Stimulated activated CD4-positive, alpha-beta T cell treated with anti-CD3 and anti-CD28 coated beads, Interleukin-1b, Interleukin-23, amount 100 ng/mL, for 24 hours (primary cell): Measurements from ENCODE around the gene EDN2.

Source experiments
- DNase-seq, 4 experiments: peaks; one replicate each; pipeline ENCODE4 v3.0.0-alpha.2; 2020; ENCODE audit warnings: low read depth in 4 of 4, low spot score in 1 of 4

EDN2 gene

DNA sequence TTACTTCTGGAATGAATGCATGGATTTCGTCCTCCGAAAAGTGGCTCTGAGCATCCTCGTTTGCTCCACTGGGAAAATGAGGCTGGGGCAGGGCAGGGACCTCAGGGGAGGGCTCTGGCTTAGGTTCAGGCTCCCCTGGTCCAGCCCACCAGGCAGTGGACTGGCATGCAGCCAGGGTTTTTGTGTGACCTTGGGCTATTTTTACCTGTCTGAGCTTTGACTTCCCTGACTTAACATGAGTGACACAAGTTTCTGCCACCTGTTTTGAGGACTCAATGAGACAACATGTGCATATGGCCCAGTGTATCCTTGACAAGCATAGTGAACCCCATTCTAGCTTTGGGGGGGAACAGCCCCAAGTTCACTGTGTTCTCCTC, 32.6 kb upstream of the EDN2 start:
- DNase-seq: no peak

DNA sequence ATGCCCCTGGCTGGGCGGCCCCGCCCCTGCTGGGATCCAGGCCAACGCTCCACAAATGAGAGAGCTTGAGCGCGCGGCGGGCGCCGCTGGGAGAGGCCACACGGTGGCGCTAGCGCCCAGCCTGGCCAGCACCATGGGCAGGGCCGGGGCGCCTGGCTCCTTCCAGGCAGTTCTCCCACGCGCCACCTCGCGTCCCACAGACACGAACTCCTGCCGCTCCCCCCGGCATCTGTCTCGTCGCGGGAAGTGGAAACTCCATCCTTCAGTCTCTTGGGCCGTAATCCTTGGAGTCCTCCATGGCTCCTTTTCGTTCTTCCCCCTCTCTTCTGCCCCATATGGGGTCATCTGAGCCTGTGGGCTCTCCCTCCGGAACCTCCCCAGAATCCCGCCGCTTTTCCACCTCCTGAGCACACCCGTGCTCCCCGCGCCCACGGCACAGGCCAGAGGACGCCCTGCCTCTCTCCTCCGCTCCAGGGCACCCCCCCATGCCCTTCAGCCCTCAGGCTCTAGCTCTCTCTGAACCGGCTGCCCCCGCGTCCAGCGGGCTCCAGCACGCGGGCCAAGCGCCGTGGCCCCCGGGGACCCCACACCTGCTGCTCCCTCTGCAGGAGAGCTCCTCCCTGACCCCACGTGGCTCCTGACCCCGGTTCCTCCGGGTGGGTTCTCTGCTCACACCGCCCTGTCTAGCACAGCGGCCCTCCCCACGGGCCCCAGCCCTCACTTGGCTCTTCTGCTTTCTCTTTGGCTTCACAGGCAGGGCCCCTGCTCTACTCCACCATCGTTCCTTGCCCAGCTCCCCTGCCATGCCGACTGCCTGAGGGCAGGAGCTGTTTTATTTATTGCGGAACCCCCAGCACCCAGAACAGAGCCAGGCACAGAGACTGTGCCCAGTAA, 31.9 kb upstream of the EDN2 start:
- peak; percentile 34 to 47 (median 40) for DNase-seq

DNA sequence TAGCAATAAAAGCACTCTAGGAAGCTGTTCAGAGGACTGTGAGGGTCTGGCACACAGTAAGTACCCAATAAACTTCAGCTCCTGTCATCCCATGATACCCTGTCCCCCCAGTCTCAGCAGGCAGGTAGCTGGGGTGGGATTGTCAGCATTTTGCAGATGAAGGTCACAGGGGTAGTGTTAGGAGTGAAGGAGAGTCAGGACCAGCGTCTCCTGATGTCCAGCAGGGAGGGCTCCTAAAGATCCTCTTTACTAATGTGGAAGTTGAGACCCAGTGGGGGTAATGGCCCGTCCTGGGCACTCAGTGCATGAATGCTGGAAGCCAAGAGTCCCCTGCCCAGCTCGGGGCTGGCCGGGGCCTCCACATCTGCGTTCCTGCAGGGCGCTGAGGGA, 31.3 kb upstream of the EDN2 start:
- DNase-seq: no peak

DNA sequence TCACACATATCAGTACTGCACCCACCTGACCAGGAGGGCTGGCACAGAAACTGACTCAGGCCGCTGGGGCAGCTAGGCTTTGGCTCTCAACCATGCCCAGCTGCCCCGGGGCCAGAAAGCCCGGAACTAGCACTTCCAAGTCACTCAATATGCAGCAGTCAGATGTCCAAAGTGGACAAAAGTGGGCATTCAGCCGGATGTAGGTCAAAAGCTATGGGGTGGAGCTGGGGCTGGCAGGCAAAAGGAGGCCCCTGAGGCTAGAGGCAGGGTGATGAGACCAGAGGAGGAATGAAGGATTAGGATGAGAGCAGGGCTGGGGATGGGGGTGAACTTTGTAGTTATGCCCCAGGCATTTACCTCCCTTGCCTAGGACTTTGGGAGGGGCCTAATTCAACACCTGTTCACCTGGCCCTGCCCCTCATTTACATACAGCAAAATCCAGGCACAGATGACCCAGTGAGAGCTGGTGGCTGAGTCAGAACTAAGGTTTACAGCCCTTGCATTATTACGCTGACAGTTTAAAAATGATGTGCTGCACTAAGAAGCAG, 30.7 kb upstream of the EDN2 start:
- DNase-seq: no peak

DNA sequence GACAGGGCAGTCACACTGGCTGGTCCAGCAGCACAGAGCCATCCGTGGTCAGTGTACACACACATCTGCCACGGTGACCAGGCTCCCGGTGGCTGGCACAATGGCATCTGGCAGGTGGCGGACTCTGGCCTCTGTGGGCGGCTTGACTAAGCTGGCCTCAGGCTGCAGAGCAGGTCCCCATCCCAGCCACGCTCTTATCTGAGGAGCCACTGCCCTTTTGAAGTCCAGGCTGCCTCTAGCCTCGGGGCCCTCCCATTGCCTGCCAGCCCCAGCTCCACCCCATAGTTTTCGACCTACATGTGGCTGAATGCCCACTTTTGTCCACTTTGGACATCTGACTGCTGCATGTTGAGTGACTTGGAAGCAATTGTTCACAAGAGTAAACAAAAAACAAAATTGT, 29.9 kb upstream of the EDN2 start:
- no peak for DNase-seq

DNA sequence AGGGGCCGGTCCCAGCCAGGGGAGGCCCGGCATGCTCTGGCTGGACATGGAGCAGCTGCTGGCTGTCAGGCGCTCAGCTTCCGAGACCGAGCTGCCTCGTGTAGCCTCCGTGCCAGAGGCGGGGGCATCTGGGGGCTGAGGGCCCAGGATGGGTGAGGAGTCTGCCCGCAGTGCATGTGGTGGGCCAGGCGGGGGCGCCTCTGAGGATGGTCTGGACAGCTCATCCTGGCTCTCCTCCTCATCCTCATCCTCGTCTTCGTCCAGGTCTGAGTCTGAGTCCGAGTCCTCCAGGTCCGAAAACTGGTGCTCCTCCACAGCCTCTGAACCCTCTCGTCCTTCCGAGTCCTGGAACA, 28.9 kb upstream of the EDN2 start:
- DNase-seq: no peak

DNA sequence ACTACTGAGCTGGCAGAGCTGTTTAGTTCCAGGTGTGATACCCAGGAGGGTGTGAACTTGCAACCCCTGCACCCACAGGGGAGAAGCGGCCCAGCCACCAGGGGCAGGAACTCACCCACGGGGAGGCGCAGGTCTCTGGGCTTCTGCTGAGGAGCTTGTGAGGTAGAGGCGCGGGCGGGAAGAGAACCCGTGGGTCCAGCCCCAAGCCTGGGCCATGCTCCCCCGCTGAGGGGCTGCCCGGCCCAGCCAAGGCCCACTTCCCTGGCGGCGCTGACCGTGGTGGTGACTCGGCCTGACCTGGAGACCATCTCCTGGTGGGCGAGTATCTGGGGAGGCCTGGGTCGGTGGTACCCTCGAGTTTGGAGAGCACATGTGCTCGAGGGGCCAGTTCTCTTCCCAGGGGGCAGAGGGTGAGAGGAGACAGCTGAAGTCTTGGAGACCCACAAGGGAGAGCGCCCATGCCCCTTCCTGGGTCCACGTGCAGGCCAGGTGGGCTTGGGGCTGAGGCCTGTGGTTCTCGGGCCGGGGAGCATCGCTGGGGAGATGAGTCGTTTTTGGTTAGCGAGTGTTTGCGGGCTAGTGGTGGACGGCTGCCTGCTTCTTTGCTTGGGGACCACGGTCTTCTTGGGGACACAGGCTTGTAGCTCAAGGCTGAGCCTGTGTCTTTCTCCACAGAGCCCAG, 28.4 kb upstream of the EDN2 start:
- DNase-seq: no peak

DNA sequence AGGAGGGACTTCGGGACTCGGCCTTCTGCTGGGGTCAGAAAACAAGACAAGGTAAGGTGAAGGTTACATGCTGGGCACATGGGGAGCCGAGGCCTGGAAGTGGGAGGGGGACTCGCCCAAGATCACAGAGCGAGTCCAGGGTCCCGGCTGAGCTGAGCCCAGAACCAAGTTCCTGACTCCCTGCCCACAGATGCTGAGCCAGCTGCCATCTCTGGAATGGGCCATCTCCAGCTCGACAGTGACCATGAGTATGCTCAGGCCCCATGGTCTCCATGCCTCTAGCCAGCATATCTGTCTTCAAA, 26.7 kb upstream of the EDN2 start:
- DNase-seq: no peak

DNA sequence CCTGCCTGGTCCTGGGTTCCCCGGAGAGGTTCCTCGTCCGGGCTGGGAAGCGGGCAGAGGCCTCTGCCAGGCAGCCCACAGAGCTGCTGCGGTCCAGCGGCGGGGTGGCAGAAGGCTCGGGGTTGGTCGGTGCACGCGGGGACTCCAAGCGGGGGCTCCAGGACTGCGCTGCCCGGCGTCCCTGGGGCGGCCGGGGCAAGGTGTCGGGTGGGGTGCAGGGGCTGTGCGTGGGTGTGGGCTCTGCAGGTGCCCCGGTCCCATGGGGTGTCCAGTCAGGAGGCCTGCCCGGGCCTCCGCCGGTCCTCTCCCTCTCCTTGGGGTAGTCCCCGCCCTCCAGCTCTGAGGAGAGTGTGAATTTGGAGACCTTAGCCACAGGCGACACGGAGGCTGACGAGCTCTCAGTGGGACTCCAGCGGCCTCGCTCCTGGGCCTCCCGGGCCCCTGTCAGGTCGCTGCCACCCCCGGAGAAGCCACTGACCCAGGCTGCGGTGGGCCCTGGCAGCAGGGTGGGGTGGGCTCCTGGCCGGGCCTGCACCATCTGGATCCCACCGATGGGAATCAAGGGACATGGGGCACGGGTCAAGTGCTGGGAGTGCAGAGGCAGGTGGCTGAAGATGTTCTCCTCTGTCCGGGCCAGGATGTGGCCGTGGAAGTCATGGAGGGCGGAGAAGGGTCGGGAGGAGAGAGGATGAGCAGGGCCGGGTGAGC, 26.2 kb upstream of the EDN2 start:
- no peak for DNase-seq

DNA sequence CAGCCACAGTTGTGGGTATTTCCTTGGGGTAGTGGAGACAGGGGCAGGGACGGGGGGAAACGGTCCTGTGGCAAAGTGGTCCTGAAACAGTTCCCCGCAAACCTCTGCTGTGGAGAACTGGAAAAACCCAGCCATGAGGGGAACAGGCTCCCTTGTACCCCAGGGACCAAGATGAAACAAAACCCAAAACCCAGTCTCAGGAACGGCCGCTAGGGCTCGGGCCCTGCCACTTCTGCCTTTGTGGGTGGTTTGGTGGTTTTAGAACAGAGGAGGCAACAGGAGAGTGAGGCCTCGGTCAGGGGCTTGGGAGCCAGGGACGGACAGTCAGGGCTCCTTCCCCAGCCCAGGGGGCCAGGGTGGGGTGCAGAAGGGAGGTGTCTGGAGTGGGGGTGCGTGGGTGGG, 24.8 kb upstream of the EDN2 start:
- DNase-seq: no peak

DNA sequence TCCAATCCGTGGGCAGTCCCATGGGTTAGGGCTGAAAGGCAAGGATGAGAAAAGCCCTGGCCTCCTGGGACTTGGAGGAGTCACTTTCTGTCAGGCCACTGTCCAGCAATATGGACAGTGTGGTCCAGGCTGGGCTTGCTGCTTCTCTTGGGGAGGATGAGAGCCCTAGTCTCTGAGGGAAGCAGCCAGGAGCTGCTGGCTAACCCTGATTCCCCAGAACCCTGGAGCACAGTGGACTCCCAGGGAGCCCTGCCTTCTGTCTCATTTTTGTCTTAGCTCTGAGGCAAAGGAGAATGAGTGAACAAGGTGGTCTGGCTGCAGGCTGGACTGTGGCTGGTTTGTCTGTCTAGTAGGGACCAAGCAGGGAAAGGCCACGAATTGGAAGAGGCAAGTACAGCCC, 23.8 kb upstream of the EDN2 start:
- DNase-seq: no peak

DNA sequence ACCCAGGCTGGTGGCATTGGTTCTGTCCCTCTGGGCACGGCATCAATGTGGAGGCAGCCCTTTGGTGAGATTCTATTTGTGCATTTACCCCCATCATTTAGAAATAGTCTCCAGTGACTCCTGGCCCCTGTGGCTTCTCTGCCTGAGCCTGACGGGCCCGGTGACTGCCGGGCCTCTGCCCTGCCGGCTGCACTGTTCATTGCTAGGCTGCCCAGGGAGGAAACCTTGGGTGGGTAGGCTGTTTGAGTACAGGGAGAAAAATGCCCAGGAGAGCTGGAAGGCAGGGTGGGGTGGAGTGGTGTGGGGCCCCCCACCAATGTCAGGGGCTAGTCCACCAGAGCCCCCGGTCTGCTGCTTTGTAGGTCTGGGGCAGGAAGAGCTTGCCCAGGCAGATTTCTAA, 23.4 kb upstream of the EDN2 start:
- DNase-seq: no peak

DNA sequence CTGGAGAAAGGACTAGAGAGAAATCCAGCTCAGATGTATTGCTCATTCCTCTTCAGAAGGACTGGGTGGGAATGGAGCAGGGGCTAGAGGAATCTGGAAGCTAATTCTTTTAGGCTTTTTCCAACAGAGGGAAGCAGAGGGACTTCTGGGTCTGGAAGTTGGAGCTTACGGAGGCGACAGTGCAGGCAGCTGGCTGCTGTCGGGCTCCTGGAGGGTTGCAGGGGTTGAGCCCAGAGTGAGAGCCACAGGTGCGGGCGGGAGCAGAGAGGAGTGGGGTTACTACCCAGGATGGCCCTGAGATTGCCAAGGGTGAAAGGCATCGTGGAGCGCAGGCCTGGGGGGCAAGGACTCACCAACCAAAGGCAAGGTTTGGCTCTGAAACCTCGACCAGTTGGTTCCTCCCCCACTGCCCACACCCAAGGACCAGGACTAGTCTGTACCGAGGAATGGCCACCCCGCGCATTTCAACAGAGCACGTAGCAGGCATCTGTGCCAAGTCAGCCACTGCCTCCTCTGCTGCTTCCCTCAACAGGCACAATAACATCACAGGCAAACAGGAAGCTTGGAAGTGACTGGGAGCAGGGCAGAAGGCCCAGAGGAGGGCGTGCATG, 22.7 kb upstream of the EDN2 start:
- no peak for DNase-seq

DNA sequence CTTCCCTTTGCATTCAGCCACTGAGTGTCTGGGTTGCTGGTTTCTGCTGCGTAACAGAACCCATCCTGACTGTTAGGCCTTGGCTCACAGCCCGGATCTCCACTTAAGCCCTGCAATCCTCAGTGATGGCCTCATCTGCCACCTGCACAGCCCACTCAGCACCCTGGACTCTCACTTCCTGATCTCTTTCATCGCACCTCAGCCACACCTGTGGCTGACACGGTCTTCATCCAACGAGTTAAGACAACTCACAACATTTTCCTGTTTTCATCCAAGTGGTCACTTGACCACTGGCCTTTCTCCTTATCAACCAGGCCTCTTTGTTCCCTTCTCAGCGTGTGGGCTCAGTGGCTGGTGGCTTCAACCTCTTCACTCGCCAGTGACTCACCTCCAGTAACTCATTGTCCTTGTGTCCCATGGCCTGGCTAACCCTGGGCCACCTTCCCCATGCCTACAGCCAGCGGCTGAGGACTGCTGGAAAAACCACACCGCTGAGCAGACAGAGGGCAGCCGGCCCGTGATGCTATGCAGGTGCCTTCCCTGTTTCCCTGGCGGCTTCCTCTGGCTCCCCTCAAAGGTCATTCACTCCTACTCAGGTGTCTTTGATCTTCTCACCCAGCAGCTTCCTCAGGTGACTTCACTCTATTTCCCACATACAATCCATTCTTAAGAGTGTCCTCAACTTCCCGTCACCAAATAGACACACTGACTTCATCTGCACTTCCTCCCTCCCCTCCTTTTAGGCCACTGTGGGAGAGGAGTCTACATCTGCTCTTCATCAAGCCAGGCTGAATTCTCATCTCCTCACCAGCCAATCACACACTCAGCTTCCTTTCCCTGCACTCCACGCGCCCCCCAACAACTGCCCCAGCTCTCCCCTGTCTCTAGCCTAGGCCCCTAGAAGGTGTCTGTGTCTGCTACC, 19.9 kb upstream of the EDN2 start:
- DNase-seq: no peak

DNA sequence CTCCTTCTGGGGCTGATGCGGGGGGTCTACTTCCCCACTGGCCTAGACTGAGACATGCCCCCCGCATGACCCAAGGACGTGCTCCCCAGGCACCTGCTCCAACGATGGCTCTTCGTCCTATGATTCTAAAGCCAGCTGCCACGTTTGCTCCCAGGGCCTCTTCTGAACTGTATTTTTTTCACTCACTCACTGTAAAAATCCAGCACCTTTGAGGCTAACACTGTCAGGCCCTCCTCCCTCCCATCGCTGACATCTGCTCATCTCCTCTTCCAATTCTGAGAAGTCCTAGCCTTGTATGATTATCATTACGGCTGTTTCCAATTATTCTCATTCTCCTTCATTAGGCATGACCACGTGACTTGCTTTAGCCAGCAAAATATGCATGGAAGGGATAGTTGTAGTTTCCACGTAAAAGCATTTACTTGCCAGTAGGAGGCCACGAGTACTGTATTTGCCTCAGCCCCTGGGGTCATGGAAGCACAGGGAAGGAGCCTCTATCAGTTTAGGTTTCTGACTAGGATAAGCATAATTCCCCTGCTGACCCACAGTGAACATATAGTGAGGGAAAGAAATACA, 19.1 kb upstream of the EDN2 start:
- DNase-seq: no peak

DNA sequence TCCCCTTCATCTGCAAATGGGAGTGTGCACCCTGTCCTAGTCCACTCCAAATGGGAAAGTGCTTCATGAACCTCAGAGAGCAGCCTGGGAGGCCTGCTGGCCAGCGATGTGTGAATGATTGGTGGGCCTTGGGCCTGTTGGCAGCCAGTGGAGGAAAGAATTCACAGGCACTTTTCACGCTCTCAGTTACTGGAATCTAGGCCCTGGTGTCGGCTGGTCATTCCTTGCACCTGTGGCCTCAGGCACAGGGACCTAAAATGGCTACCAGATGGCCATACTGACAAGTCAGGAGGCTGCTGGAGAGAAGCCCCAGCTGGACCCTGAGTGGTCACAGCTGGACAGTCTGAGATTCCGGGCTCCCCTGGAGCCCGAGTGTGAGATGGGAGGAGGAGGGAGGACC, 18.4 kb upstream of the EDN2 start:
- no peak for DNase-seq

DNA sequence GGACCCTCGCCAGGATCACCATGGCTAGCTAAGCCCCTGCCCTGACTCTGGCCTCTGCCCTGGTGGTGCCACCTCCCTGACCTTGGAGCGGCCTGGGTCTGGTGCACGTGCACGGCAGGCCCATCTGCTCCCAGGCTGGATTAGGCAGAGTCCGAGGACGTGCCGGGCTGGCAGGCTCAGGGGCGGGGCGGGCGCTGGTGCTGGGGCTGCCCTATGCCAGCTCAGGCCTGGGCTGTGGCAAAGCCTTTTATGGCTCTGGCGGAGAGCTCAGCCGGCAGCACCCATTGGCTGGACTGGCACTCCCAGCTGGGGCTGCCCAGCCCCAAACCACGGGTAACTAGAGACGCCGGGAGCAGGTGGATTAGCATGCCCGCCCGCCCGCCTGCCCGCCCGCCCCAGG, 17.1 kb upstream of the EDN2 start:
- no peak for DNase-seq

DNA sequence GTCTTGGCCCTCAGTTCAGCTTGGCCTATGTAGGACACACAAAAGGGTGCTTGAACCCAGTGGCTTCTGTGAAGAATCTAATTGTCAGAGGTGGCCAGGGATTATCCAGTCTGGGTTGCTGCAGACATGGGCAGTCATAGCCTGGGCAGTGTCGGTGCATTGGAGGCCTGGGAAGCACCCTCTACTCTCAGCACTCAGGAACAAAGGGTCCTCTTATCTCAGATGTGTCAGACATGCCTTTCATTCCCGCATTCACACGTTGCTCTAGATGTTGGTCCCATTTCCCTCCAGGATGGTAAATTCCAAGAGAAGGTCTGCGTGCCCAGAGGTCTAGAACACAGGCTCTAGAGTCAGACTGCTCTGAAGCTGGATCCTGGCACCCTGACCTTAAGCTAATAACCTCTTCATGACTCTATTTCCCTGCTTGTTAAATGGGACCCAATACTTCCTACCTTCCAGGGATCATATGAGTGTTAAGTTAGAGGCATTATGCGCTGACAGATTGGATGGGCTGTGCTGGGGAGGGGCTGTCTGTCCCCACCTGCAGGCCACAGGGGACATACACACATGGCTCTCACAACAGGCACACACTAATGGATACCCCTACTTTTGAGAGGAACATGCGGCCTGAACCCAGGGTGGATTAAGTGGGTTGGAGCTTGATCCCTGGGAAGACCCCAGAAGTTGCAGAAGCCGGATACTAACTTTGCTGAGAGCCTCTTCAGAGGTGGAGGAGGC, 16.5 kb upstream of the EDN2 start:
- DNase-seq: no peak

DNA sequence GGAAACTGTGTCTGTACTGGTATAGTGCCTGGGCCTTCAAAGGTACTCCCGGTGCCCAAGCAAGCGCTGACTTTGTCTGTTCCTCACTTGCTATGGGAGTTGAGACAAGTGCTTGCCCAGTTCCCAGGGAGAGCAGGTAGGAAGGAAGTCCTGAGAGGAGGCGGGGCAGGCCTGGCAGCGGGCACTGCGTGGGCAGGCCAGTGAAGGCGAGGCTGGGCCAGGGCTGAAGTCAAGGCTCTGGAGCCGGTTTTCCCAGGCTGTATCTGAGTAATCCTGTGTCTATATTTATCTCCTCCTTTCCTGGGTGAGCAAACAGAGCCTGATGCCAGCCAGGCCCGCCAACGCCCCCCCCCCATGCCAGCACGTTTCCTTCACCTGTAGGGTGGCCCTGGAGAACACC, 15.9 kb upstream of the EDN2 start:
- no peak for DNase-seq

DNA sequence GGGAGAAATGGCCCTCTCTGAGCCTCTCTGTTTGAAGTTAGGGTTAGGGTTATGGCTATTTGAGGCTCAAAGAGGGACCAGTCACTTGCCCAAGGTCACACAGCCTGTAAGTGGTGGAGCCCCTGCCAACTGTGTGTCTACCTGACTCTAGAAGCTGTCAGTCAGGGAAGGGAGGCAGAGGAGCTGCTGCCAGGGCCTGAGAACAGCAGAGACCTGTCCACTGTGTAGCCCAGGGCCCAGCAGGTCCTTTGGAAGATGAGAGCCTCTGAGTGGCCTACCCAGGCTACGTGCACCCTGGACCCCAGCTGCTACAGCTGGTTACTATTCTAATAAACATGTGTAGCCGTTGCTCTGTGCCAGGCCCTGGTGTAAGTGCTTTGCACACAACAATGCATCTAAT, 15.1 kb upstream of the EDN2 start:
- no peak for DNase-seq
